ENCODE data around the gene NLN. TPM values are rescaled to one million over a fixed set of nuclear protein-coding genes. Genes with fewer than 3 reads are reported as not detected.

The NLN gene
- total RNA-seq, 4 donors from 2014 or later: 6.5 to 11.5 (median 9.8) TPM

GRCh38 chr5:65808818-65809217, 86.8 kb downstream of the NLN start:
- TF ChIP-seq POLR2AphosphoS5 (IDR thresholded peaks at IDR 0.05): no peak
- TF ChIP-seq EP300 (IDR thresholded peaks at IDR 0.05): no peak
- TF ChIP-seq POLR2A (IDR thresholded peaks at IDR 0.05): no peak
- TF ChIP-seq CTCF (IDR thresholded peaks at IDR 0.05): no peak
- 85 to 100% methylated on average over 1 of the region's 1 CpG for WGBS, 2 donors (ENCODE audit: low coverage in 1 of 2)
- H3K9me3 ChIP-seq: no peaks in the 10 kb centered on the region
- no peaks in the 10 kb centered on the region for H3K4me1 ChIP-seq
- peaks cover 0 to 34% of the 10 kb centered on the region in 2 donors for H3K36me3 ChIP-seq
- no peaks in the 10 kb centered on the region for H3K27me3 ChIP-seq
- ATAC-seq: no peak
- no peak overlapping the region for H3K27ac ChIP-seq
- H3K4me3 ChIP-seq: no peak overlapping the region

- peak; percentile 55 for ATAC-seq
- Histone ChIP-seq H3K27me3 (no peaks in the 10 kb centered on the region), H3K36me3 (peaks cover 0 to 41% of the 10 kb centered on the region in 2 donors), H3K27ac (no peak overlapping the region), H3K4me3 (no peak overlapping the region), H3K4me1 (no peaks in the 10 kb centered on the region), H3K9me3 (no peaks in the 10 kb centered on the region)
- WGBS, 2 donors (ENCODE audit: low coverage in 1 of 2): 57 to 100% methylated on average over 3 to 8 of the region's 8 CpGs
- TF ChIP-seq POLR2A (IDR thresholded peaks at IDR 0.05) (no peak), POLR2AphosphoS5 (IDR thresholded peaks at IDR 0.05) (no peak), EP300 (IDR thresholded peaks at IDR 0.05) (no peak), CTCF (IDR thresholded peaks at IDR 0.05) (no peak)
These were observed 88.0 kb downstream of the NLN start for GRCh38 chr5:65809817-65810531.

GRCh38 chr5:65811004-65811403, 89.0 kb downstream of the NLN start:
- Histone ChIP-seq H3K4me1 (no peaks in the 10 kb centered on the region), H3K27ac (no peak overlapping the region), H3K36me3 (peaks cover 0 to 41% of the 10 kb centered on the region in 2 donors), H3K4me3 (no peak overlapping the region), H3K9me3 (no peaks in the 10 kb centered on the region), H3K27me3 (no peaks in the 10 kb centered on the region)
- WGBS, 2 donors (ENCODE audit: low coverage in 1 of 2): 77 to 100% methylated on average over 3 of the region's 3 CpGs
- no peak for ATAC-seq
- TF ChIP-seq EP300 (IDR thresholded peaks at IDR 0.05): no peak
- no peak for TF ChIP-seq POLR2AphosphoS5 (IDR thresholded peaks at IDR 0.05)
- TF ChIP-seq POLR2A (IDR thresholded peaks at IDR 0.05): no peak
- no peak for TF ChIP-seq CTCF (IDR thresholded peaks at IDR 0.05)

GRCh38 chr5:65811885-65812284, 89.9 kb downstream of the NLN start:
- Histone ChIP-seq H3K27me3 (no peaks in the 10 kb centered on the region), H3K4me1 (no peaks in the 10 kb centered on the region), H3K36me3 (peaks cover 0 to 41% of the 10 kb centered on the region in 2 donors), H3K4me3 (no peak overlapping the region), H3K9me3 (no peaks in the 10 kb centered on the region), H3K27ac (no peak overlapping the region)
- no peak for TF ChIP-seq EP300 (IDR thresholded peaks at IDR 0.05)
- TF ChIP-seq POLR2AphosphoS5 (IDR thresholded peaks at IDR 0.05): no peak
- TF ChIP-seq POLR2A (IDR thresholded peaks at IDR 0.05): no peak
- no peak for TF ChIP-seq CTCF (IDR thresholded peaks at IDR 0.05)
- WGBS, 2 donors (ENCODE audit: low coverage in 1 of 2): 65 to 74% methylated on average over 3 of the region's 3 CpGs
- no peak for ATAC-seq

GRCh38 chr5:65812648-65813047, 90.6 kb downstream of the NLN start:
- Histone ChIP-seq H3K4me1 (no peaks in the 10 kb centered on the region), H3K27ac (no peak overlapping the region), H3K4me3 (no peak overlapping the region), H3K36me3 (peaks cover 0 to 41% of the 10 kb centered on the region in 2 donors), H3K27me3 (no peaks in the 10 kb centered on the region), H3K9me3 (no peaks in the 10 kb centered on the region)
- WGBS, 2 donors (ENCODE audit: low coverage in 1 of 2): 67 to 83% methylated on average over 2 of the region's 2 CpGs
- ATAC-seq: no peak
- no peak for TF ChIP-seq POLR2A (IDR thresholded peaks at IDR 0.05)
- no peak for TF ChIP-seq CTCF (IDR thresholded peaks at IDR 0.05)
- no peak for TF ChIP-seq POLR2AphosphoS5 (IDR thresholded peaks at IDR 0.05)
- no peak for TF ChIP-seq EP300 (IDR thresholded peaks at IDR 0.05)
